ENCODE measurements around the gene ACIN1.

ACIN1 gene

GRCh38 chr14:23103581-23103980 is 8.6 kb upstream of the ACIN1 start:
- Histone ChIP-seq H3K36me3 (ENCODE audit: insufficient read depth) (no peaks in the 10 kb centered on the region), H2AFZ (ENCODE audit: low read depth) (no peak overlapping the region), H3K4me3 (IDR thresholded peaks at IDR 0.05; ENCODE audit: insufficient read depth, low read depth, low read length) (no peak overlapping the region), H4K20me1 (ENCODE audit: insufficient read depth) (no peaks in the 10 kb centered on the region), H3K4me1 (ENCODE audit: low read depth, poor library complexity, severe bottlenecking) (peaks cover 17% of the 10 kb centered on the region), H3K9ac (no peak overlapping the region), H3K27me3 (ENCODE audit: insufficient read depth, low read depth) (no peaks in the 10 kb centered on the region), H3K79me2 (ENCODE audit: insufficient read depth, low read depth) (no peaks in the 10 kb centered on the region), H3K27ac (no peak overlapping the region), H3K4me2 (no peak overlapping the region)
- TF ChIP-seq CTCF (conservative IDR thresholded peaks at IDR 0.05; ENCODE audit: low read depth, low read length) = no peak

- no peak for TF ChIP-seq CTCF (conservative IDR thresholded peaks at IDR 0.05; ENCODE audit: low read depth, low read length)
These were observed 7.9 kb upstream of the ACIN1 start for GRCh38 chr14:23102801-23103200.

GRCh38 chr14:23101986-23102625 is 7.2 kb upstream of the ACIN1 start:
- H3K36me3 ChIP-seq (ENCODE audit: insufficient read depth) = no peaks in the 10 kb centered on the region
- H3K27ac ChIP-seq = no peak overlapping the region
- no peak for TF ChIP-seq CTCF (conservative IDR thresholded peaks at IDR 0.05; ENCODE audit: low read depth, low read length)
- no peak overlapping the region for H3K9ac ChIP-seq
- peaks cover 14% of the 10 kb centered on the region for H3K4me1 ChIP-seq (ENCODE audit: low read depth, poor library complexity, severe bottlenecking)
- H4K20me1 ChIP-seq (ENCODE audit: insufficient read depth) = no peaks in the 10 kb centered on the region
- no peak overlapping the region for H2AFZ ChIP-seq (ENCODE audit: low read depth)
- no peak overlapping the region for H3K4me3 ChIP-seq (IDR thresholded peaks at IDR 0.05; ENCODE audit: insufficient read depth, low read depth, low read length)
- H3K4me2 ChIP-seq = no peak overlapping the region
- H3K27me3 ChIP-seq (ENCODE audit: insufficient read depth, low read depth) = no peaks in the 10 kb centered on the region
- peaks cover 5% of the 10 kb centered on the region; the same call in 1 of the 2 replicates for H3K79me2 ChIP-seq (ENCODE audit: insufficient read depth, low read depth)

More at GRCh38 chr14:23102801-23103200, 7.9 kb upstream of the ACIN1 start:
- H4K20me1 ChIP-seq (ENCODE audit: insufficient read depth) = no peaks in the 10 kb centered on the region
- H2AFZ ChIP-seq (ENCODE audit: low read depth) = no peak overlapping the region
- peaks cover 17% of the 10 kb centered on the region for H3K4me1 ChIP-seq (ENCODE audit: low read depth, poor library complexity, severe bottlenecking)
- no peaks in the 10 kb centered on the region for H3K27me3 ChIP-seq (ENCODE audit: insufficient read depth, low read depth)
- H3K4me2 ChIP-seq = no peak overlapping the region
- no peak overlapping the region for H3K4me3 ChIP-seq (IDR thresholded peaks at IDR 0.05; ENCODE audit: insufficient read depth, low read depth, low read length)
- H3K27ac ChIP-seq = no peak overlapping the region
- no peak overlapping the region for H3K9ac ChIP-seq
- no peaks in the 10 kb centered on the region for H3K36me3 ChIP-seq (ENCODE audit: insufficient read depth)
- H3K79me2 ChIP-seq (ENCODE audit: insufficient read depth, low read depth) = no peaks in the 10 kb centered on the region

- Histone ChIP-seq H3K4me1 (ENCODE audit: low read depth, poor library complexity, severe bottlenecking) (peaks cover 10% of the 10 kb centered on the region), H4K20me1 (ENCODE audit: insufficient read depth) (no peaks in the 10 kb centered on the region), H3K4me3 (IDR thresholded peaks at IDR 0.05; ENCODE audit: insufficient read depth, low read depth, low read length) (no peak overlapping the region), H3K79me2 (ENCODE audit: insufficient read depth, low read depth) (peaks cover 12% of the 10 kb centered on the region; the same call in 1 of the 2 replicates), H3K36me3 (ENCODE audit: insufficient read depth) (no peaks in the 10 kb centered on the region), H2AFZ (ENCODE audit: low read depth) (no peak overlapping the region), H3K27ac (no peak overlapping the region), H3K27me3 (ENCODE audit: insufficient read depth, low read depth) (no peaks in the 10 kb centered on the region), H3K4me2 (no peak overlapping the region), H3K9ac (no peak overlapping the region)
- TF ChIP-seq CTCF (conservative IDR thresholded peaks at IDR 0.05; ENCODE audit: low read depth, low read length) = no peak
These were observed 6.5 kb upstream of the ACIN1 start for GRCh38 chr14:23101213-23101970.
